Stimulated activated CD4-positive, alpha-beta T cell treated with anti-CD3 and anti-CD28 coated beads, TNF-alpha, amount 100 ng/mL, for 48 hours (primary cell): Measurements from ENCODE around the gene BMP2K.

Source experiments
- DNase-seq, 3 donors: peaks; one replicate each; pipeline ENCODE4 v3.0.0-alpha.2; 2020; ENCODE audit warnings: low read depth in 3 of 3

The BMP2K gene

GRCh38 chr4:78937837-78938236, 161.7 kb downstream of the BMP2K start:
- DNase-seq = no peak

- no peak for DNase-seq
Measured at GRCh38 chr4:78938474-78938867, 162.3 kb downstream of the BMP2K start.

GRCh38 chr4:78938868-78939666, 162.9 kb downstream of the BMP2K start, which contains the start of gene PAQR3:
Gene PAQR3, minus strand, starts transcription at chr4:78939438. Its CDS starts 214 bp downstream, at chr4:78939224.
- DNase-seq = peak; percentile 60 to 87 (median 64)

- DNase-seq = no peak
Measured at GRCh38 chr4:78939667-78940008, 163.5 kb downstream of the BMP2K start.

- no peak for DNase-seq
Measured at GRCh38 chr4:78940752-78941151, 164.6 kb downstream of the BMP2K start.

- DNase-seq = no peak
Measured at GRCh38 chr4:78944381-78944780, 168.2 kb downstream of the BMP2K start.

- DNase-seq = no peak
Measured at GRCh38 chr4:78945651-78946179, 169.6 kb downstream of the BMP2K start.

GRCh38 chr4:78949735-78950134, 173.6 kb downstream of the BMP2K start:
- DNase-seq = no peak

- no peak for DNase-seq
Measured at GRCh38 chr4:78951862-78952472, 175.8 kb downstream of the BMP2K start.

- DNase-seq = no peak
Measured at GRCh38 chr4:78953231-78953630, 177.1 kb downstream of the BMP2K start.

- DNase-seq = no peak
Measured at GRCh38 chr4:78953769-78954666, 177.9 kb downstream of the BMP2K start.

- DNase-seq = no peak
Measured at GRCh38 chr4:78956975-78957374, 180.8 kb downstream of the BMP2K start.

GRCh38 chr4:78960926-78961325, 184.8 kb downstream of the BMP2K start:
- no peak for DNase-seq
